Progenitor cell of endocrine pancreas (in vitro differentiated cells): ENCODE results near the gene PARD3. TPM values are rescaled to one million over a fixed set of nuclear protein-coding genes. Genes with fewer than 3 reads are reported as not detected.

ENCODE experiments used
- DNase-seq: peaks from one replicate; pipeline ENCODE4 v3.0.0; 2021; ENCODE audit warnings: low spot score; ENCODE audit not compliant: unreplicated experiment
- H3K27ac Mint-ChIP-seq: 2 replicates; pipeline ENCODE4 v1.8.0; 2021; ENCODE audit warnings: mild to moderate bottlenecking, moderate library complexity, mixed read lengths
- H3K27me3 Mint-ChIP-seq: 2 replicates; pipeline ENCODE4 v1.8.0; 2021; ENCODE audit warnings: mixed read lengths
- H3K36me3 Mint-ChIP-seq: 2 replicates; pipeline ENCODE4 v1.8.0; 2022; ENCODE audit warnings: mixed read lengths; ENCODE audit not compliant: insufficient read depth
- H3K4me1 Mint-ChIP-seq: 2 replicates; pipeline ENCODE4 v1.8.0; 2021; ENCODE audit warnings: low read depth, mixed read lengths
- H3K4me3 Mint-ChIP-seq: 2 replicates; pipeline ENCODE4 v1.8.0; 2021; ENCODE audit warnings: low read depth, mild to moderate bottlenecking, moderate library complexity, mixed read lengths
- H3K9me3 Mint-ChIP-seq: 2 replicates; pipeline ENCODE4 v1.8.0; 2021; ENCODE audit warnings: low read depth, mixed read lengths
- CTCF ChIP-seq: fragments of 200-600 bp; sonication (generic); IDR thresholded peaks from one replicate; pipeline ENCODE4 v1.5.0; 2021; ENCODE audit warnings: antibody characterized with exemption, mild to moderate bottlenecking; ENCODE audit not compliant: unreplicated experiment
- total RNA-seq: library from RNA; stranded (reverse); gene quantifications from 2 replicates; pipeline ENCODE4 v1.2.1, GENCODE V29; 2021

Gene PARD3
- total RNA-seq, 1 donor from 2014 or later, result 85.3 TPM

- no peak for DNase-seq
- Mint-ChIP-seq H3K27ac (peak overlapping the region; percentile 27), H3K4me3 (no peak overlapping the region), H3K9me3 (no peaks in the 10 kb centered on the region), H3K36me3 (no peaks in the 10 kb centered on the region), H3K4me1 (peaks cover 22% of the 10 kb centered on the region), H3K27me3 (no peaks in the 10 kb centered on the region)
- TF ChIP-seq CTCF, result no peak
These were observed 401.1 kb downstream of the PARD3 start for GRCh38 chr10:34413756-34414587.

- DNase-seq, result no peak
- Mint-ChIP-seq H3K4me1 (peaks cover 22% of the 10 kb centered on the region), H3K9me3 (no peaks in the 10 kb centered on the region), H3K27ac (peak overlapping the region; percentile 40), H3K36me3 (no peaks in the 10 kb centered on the region), H3K4me3 (no peak overlapping the region), H3K27me3 (no peaks in the 10 kb centered on the region)
- no peak for TF ChIP-seq CTCF
These were observed 401.9 kb downstream of the PARD3 start for GRCh38 chr10:34413214-34413613.

GRCh38 chr10:34408956-34409355 lies 406.1 kb downstream of the PARD3 start:
- Mint-ChIP-seq H3K9me3 (no peaks in the 10 kb centered on the region), H3K27me3 (no peaks in the 10 kb centered on the region), H3K4me1 (peaks cover 27% of the 10 kb centered on the region), H3K36me3 (no peaks in the 10 kb centered on the region), H3K4me3 (no peak overlapping the region), H3K27ac (no peak overlapping the region)
- no peak for TF ChIP-seq CTCF
- no peak for DNase-seq

- H3K27ac Mint-ChIP-seq, result no peak overlapping the region
- H3K9me3 Mint-ChIP-seq, result no peaks in the 10 kb centered on the region
- H3K4me3 Mint-ChIP-seq, result no peak overlapping the region
- H3K4me1 Mint-ChIP-seq, result peaks cover 26% of the 10 kb centered on the region
- no peaks in the 10 kb centered on the region for H3K27me3 Mint-ChIP-seq
- no peaks in the 10 kb centered on the region for H3K36me3 Mint-ChIP-seq
- TF ChIP-seq CTCF, result no peak
- DNase-seq, result no peak
These were observed 406.7 kb downstream of the PARD3 start for GRCh38 chr10:34408381-34408780.

GRCh38 chr10:34407324-34407805 lies 407.7 kb downstream of the PARD3 start:
- H3K27ac Mint-ChIP-seq, result peak overlapping the region; percentile 3
- no peaks in the 10 kb centered on the region for H3K27me3 Mint-ChIP-seq

More at GRCh38 chr10:34407324-34407805, 407.7 kb downstream of the PARD3 start:
- Mint-ChIP-seq H3K36me3 (no peaks in the 10 kb centered on the region), H3K9me3 (no peaks in the 10 kb centered on the region), H3K4me1 (peaks cover 28% of the 10 kb centered on the region), H3K4me3 (no peak overlapping the region)
- DNase-seq, result no peak
- no peak for TF ChIP-seq CTCF
